Activated T-helper 17 cell treated with anti-CD3 and anti-CD28 coated beads, Interleukin-2, amount 50 U/mL, for 72 hours (primary cell): ENCODE results near the gene PDE6A. TPM values are rescaled to one million over a fixed set of nuclear protein-coding genes. Genes with fewer than 3 reads are reported as not detected.

ENCODE experiments used
- ATAC-seq: fragments of 150-1000 bp; cut with Tn5 transposase; replicated peaks from 2 replicates; pipeline ENCODE4 v1.10.0; 2021; ENCODE audit warnings: mild to moderate bottlenecking, moderate library complexity
- H3K27ac Mint-ChIP-seq: one replicate; pipeline ENCODE4 v1.8.0; 2022; ENCODE audit warnings: mixed read lengths
- H3K27me3 Mint-ChIP-seq: one replicate; pipeline ENCODE4 v1.8.0; 2022; ENCODE audit warnings: mixed read lengths
- H3K36me3 Mint-ChIP-seq: one replicate; pipeline ENCODE4 v1.8.0; 2022; ENCODE audit warnings: low read depth, mild to moderate bottlenecking, mixed read lengths
- H3K4me1 Mint-ChIP-seq: one replicate; pipeline ENCODE4 v1.8.0; 2022; ENCODE audit warnings: mixed read lengths
- H3K4me3 Mint-ChIP-seq: one replicate; pipeline ENCODE4 v1.8.0; 2022; ENCODE audit warnings: mild to moderate bottlenecking, mixed read lengths
- H3K9me3 Mint-ChIP-seq: one replicate; pipeline ENCODE4 v1.8.0; 2022; ENCODE audit warnings: mixed read lengths
- total RNA-seq, 2 donors: library from RNA; stranded (reverse); gene quantifications; one replicate each; pipeline ENCODE4 v1.2.3, GENCODE V29; 2022

The PDE6A gene
- total RNA-seq, 2 donors from 2014 or later, result not detected

- H3K4me1 Mint-ChIP-seq, result no peaks in the 10 kb centered on the region
- H3K9me3 Mint-ChIP-seq, result no peaks in the 10 kb centered on the region
- H3K27ac Mint-ChIP-seq, result no peak overlapping the region
- no peaks in the 10 kb centered on the region for H3K36me3 Mint-ChIP-seq
- no peaks in the 10 kb centered on the region for H3K27me3 Mint-ChIP-seq
- ATAC-seq, result no peak
- no peak overlapping the region for H3K4me3 Mint-ChIP-seq
Measured at GRCh38 chr5:149810856-149811255, 133.7 kb downstream of the PDE6A start.

GRCh38 chr5:149809931-149810691, 134.5 kb downstream of the PDE6A start:
- Mint-ChIP-seq H3K27ac (no peak overlapping the region), H3K27me3 (no peaks in the 10 kb centered on the region), H3K4me1 (no peaks in the 10 kb centered on the region), H3K4me3 (no peak overlapping the region), H3K36me3 (no peaks in the 10 kb centered on the region), H3K9me3 (no peaks in the 10 kb centered on the region)
- ATAC-seq, result no peak

GRCh38 chr5:149808264-149808982, 136.2 kb downstream of the PDE6A start:
- no peak for ATAC-seq
- H3K36me3 Mint-ChIP-seq, result no peaks in the 10 kb centered on the region

More at GRCh38 chr5:149808264-149808982, 136.2 kb downstream of the PDE6A start:
- no peaks in the 10 kb centered on the region for H3K27me3 Mint-ChIP-seq
- no peaks in the 10 kb centered on the region for H3K4me1 Mint-ChIP-seq
- H3K9me3 Mint-ChIP-seq, result no peaks in the 10 kb centered on the region
- H3K27ac Mint-ChIP-seq, result no peak overlapping the region
- H3K4me3 Mint-ChIP-seq, result no peak overlapping the region

Other genes starting within 250 kb of the PDE6A start
- gene PPARGC1B, start 214.5 kb downstream of the PDE6A start, total RNA-seq, result 1 to 10 TPM; 1.9 to 5.8 TPM
- 1 to 10 TPM; 6.9 to 8.9 TPM for gene SLC26A2, start 16.0 kb upstream of the PDE6A start, total RNA-seq
- gene TIGD6, start 55.9 kb upstream of the PDE6A start, total RNA-seq, result 1 to 10 TPM; 2.4 to 3.3 TPM
- gene HMGXB3, start 55.9 kb upstream of the PDE6A start, total RNA-seq, result 10 to 100 TPM; 28.2 to 42.6 TPM
- 1 to 10 TPM in 1 of 2 donors, under 1 TPM in 1; 0.87 to 2.8 TPM for gene CSF1R, start 141.8 kb upstream of the PDE6A start, total RNA-seq
- under 1 TPM; 0.26 to 0.76 TPM for gene PDGFRB, start 211.1 kb upstream of the PDE6A start, total RNA-seq
- not detected for gene CDX1, start 222.0 kb upstream of the PDE6A start, total RNA-seq
- gene SLC6A7, start 245.3 kb upstream of the PDE6A start, total RNA-seq, result not detected